ELF-1 (cell line): ENCODE measurements around the gene LRPAP1.
"Not testable (repeated sequence)": the region's sequence is repeated elsewhere in the genome, so short reads cannot be mapped to it uniquely, and the experiment has no call there.

Experiments
- DNase-seq: peaks from one replicate; pipeline ENCODE4 v3.0.0-alpha.2; 2016; ENCODE audit warnings: low read depth, low spot score

LRPAP1 gene

DNA sequence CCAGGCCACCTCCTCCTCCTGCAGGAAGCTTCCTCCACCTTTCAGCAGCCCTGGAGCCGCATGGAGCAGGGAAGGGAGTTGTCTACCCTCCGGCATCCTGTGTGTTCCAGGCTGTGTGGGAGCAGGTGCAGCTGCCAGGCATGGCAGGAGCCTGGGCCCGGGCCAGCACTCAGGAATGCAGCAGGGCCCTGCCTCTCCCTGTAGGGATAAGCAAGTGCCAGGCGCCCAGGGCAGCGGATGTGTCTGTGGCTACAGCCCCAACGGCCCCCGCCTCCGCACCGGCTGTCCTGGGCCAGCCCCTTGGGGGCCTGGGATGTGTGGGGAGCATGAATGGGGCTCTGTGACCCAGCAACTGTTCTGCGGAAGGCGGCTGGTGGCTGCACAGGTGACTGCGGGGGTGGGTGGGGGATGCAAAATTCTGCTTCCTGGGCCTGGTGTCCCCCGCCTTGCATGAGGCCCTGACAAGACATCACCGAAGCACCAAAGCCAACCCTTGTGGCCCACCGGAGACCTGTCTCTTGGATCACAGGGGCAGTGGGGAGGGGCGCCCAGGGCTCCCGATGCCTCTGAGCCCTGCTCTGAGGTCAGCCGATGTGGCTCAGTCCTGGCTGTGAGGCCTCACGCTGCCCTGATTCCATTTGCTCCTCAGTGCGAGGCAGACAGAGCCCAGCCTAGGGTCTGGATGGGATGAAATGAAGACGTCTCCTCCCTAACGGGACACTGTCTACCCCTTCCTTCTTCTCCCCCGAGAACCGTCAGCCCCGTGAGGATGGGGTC lies 70.5 kb downstream of the LRPAP1 start:
- DNase-seq: no peak

GRCh38 chr4:3460926-3461325 lies 71.3 kb downstream of the LRPAP1 start:
- no peak for DNase-seq

DNA sequence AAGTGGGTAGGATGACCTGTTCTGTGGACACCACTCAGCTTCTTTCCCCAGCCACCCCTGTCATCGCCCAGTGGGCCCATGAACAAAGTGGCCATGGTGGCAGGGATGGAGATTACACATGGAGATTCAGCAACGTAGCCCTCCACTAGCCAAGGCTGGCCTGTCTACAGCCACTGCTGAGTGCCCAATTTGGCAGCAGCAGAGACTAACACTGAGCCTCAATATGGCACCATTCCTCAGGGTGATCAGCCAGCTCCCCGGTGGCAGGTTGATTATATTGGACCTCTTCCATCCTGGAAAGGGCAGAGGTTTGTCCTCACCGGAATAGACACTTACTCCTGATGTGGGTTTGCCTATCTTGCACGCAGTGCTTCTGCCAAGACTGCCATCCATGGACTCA lies 73.1 kb downstream of the LRPAP1 start:
- DNase-seq: not testable (repeated sequence)

- DNase-seq: no peak
Observed at GRCh38 chr4:3458371-3458770, 73.9 kb downstream of the LRPAP1 start.

DNA sequence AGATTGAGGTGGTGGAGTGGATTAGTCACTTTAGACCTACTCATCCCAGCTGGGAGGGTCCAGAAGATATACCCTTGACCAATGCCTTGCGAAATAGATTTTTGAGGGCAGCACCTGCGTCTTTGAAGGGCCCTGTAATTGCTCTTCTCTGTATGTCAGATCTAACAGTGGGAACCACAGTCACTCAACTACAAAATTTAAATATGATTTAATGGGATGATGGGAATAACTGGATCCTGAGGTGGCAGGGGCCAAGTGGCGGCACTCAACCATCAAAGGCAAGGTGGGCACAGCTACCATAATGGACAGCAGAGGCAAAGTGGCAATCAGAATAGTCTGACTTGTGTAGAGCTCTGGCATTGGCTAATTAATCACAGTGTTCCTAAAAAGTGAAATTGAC lies 76.6 kb downstream of the LRPAP1 start:
- DNase-seq: not testable (repeated sequence)
